Type B pancreatic cell (in vitro differentiated cells): Measurements from ENCODE around the gene PPIF. TPM values are rescaled to one million over a fixed set of nuclear protein-coding genes. Genes with fewer than 3 reads are reported as not detected.

Experiments
- DNase-seq: peaks from one replicate; pipeline ENCODE4 v3.0.0; 2021; ENCODE audit warnings: mixed read lengths; ENCODE audit not compliant: unreplicated experiment; ENCODE audit errors: extremely low spot score
- H3K27ac Mint-ChIP-seq: 2 replicates; pipeline ENCODE4 v1.8.0; 2021; ENCODE audit warnings: mild to moderate bottlenecking, mixed read lengths
- H3K27me3 Mint-ChIP-seq: 2 replicates; pipeline ENCODE4 v1.8.0; 2021; ENCODE audit warnings: mixed read lengths
- H3K36me3 Mint-ChIP-seq: 2 replicates; pipeline ENCODE4 v1.8.0; 2021; ENCODE audit warnings: mixed read lengths
- H3K4me1 Mint-ChIP-seq: one replicate; pipeline ENCODE4 v1.8.0; 2021; ENCODE audit warnings: mixed read lengths; ENCODE audit not compliant: unreplicated experiment
- H3K4me3 Mint-ChIP-seq: 2 replicates; pipeline ENCODE4 v1.8.0; 2021; ENCODE audit warnings: mild to moderate bottlenecking, mixed read lengths
- H3K9me3 Mint-ChIP-seq: 2 replicates; pipeline ENCODE4 v1.8.0; 2021; ENCODE audit warnings: mixed read lengths
- total RNA-seq: library from RNA; stranded (reverse); gene quantifications from 2 replicates; pipeline ENCODE4 v1.2.1, GENCODE V29; 2021; ENCODE audit warnings: low replicate concordance
- TF ChIP-seq, protein P1 (sequence below): fragments of 200-600 bp; sonication (generic); conservative IDR thresholded peaks from 2 replicates; pipeline ENCODE4 v1.5.0; 2021; ENCODE audit warnings: antibody characterized with exemption, mild to moderate bottlenecking

PPIF gene
- total RNA-seq, 1 donor from 2014 or later: 67.5 TPM

- Mint-ChIP-seq H3K4me3 (peak overlapping the region; percentile 86), H3K27ac (peak overlapping the region; percentile 61), H3K9me3 (no peaks in the 10 kb centered on the region), H3K36me3 (peaks cover 28% of the 10 kb centered on the region), H3K27me3 (no peaks in the 10 kb centered on the region), H3K4me1 (peaks cover 5% of the 10 kb centered on the region)
- DNase-seq: no peak
- TF ChIP-seq, protein P1, sequence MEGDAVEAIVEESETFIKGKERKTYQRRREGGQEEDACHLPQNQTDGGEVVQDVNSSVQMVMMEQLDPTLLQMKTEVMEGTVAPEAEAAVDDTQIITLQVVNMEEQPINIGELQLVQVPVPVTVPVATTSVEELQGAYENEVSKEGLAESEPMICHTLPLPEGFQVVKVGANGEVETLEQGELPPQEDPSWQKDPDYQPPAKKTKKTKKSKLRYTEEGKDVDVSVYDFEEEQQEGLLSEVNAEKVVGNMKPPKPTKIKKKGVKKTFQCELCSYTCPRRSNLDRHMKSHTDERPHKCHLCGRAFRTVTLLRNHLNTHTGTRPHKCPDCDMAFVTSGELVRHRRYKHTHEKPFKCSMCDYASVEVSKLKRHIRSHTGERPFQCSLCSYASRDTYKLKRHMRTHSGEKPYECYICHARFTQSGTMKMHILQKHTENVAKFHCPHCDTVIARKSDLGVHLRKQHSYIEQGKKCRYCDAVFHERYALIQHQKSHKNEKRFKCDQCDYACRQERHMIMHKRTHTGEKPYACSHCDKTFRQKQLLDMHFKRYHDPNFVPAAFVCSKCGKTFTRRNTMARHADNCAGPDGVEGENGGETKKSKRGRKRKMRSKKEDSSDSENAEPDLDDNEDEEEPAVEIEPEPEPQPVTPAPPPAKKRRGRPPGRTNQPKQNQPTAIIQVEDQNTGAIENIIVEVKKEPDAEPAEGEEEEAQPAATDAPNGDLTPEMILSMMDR: no peak
Measured at GRCh38 chr10:79349766-79350406, 2.6 kb downstream of the PPIF start.

- TF ChIP-seq, protein P1: no peak
- DNase-seq: no peak
- Mint-ChIP-seq H3K9me3 (no peaks in the 10 kb centered on the region), H3K36me3 (peaks cover 35% of the 10 kb centered on the region), H3K27ac (no peak overlapping the region), H3K4me1 (peaks cover 5% of the 10 kb centered on the region), H3K4me3 (no peak overlapping the region), H3K27me3 (no peaks in the 10 kb centered on the region)
Measured at GRCh38 chr10:79350407-79351154, 3.3 kb downstream of the PPIF start.

GRCh38 chr10:79351332-79351731 lies 4.1 kb downstream of the PPIF start:
- peaks cover 42% of the 10 kb centered on the region for H3K36me3 Mint-ChIP-seq
- H3K27me3 Mint-ChIP-seq: no peaks in the 10 kb centered on the region
- TF ChIP-seq, protein P1: no peak
- H3K27ac Mint-ChIP-seq: no peak overlapping the region
- no peak overlapping the region for H3K4me3 Mint-ChIP-seq
- peaks cover 5% of the 10 kb centered on the region for H3K4me1 Mint-ChIP-seq
- DNase-seq: no peak
- no peaks in the 10 kb centered on the region for H3K9me3 Mint-ChIP-seq

GRCh38 chr10:79352035-79352877 lies 5.0 kb downstream of the PPIF start:
- peaks cover 5% of the 10 kb centered on the region for H3K4me1 Mint-ChIP-seq
- no peaks in the 10 kb centered on the region for H3K9me3 Mint-ChIP-seq
- no peak for DNase-seq
- TF ChIP-seq, protein P1: no peak
- H3K27me3 Mint-ChIP-seq: no peaks in the 10 kb centered on the region
- no peak overlapping the region for H3K4me3 Mint-ChIP-seq
- H3K36me3 Mint-ChIP-seq: peaks cover 45% of the 10 kb centered on the region
- no peak overlapping the region for H3K27ac Mint-ChIP-seq

DNA sequence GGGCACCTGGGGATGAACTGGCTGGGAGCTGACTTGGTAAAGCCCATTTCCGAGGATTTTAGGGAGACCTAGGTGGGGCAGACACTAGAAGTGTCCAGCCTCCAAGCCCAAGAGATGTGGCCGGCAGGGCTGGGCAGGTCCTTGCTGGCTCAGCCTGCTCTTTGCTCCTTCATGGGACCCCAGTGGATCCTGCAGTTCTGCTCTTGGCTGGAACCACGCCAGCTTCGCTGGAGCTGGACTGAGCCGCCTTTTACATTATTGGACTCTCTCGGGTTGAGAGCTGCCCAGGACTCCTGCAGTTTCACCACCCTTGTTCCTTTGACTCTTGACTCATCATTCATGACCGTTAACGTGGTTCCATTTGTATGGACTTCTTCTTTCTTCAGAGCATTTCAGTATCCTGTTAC lies 5.7 kb downstream of the PPIF start:
- no peaks in the 10 kb centered on the region for H3K27me3 Mint-ChIP-seq
- H3K9me3 Mint-ChIP-seq: no peaks in the 10 kb centered on the region
- peaks cover 45% of the 10 kb centered on the region for H3K36me3 Mint-ChIP-seq
- no peak for DNase-seq
- TF ChIP-seq, protein P1: no peak
- H3K4me1 Mint-ChIP-seq: peaks cover 5% of the 10 kb centered on the region
- no peak overlapping the region for H3K27ac Mint-ChIP-seq
- no peak overlapping the region for H3K4me3 Mint-ChIP-seq
